ENCODE results near the gene TRA2B. TPM values are rescaled to one million over a fixed set of nuclear protein-coding genes. Genes with fewer than 3 reads are reported as not detected.

Gene TRA2B
- total and polyA plus RNA-seq, 2 of the 8 experiments (the other 6 are each of a cell fraction or from before 2014, with no cell fraction given), result 206 to 274 TPM

GRCh38 chr3:185920184-185920583 is 17.6 kb downstream of the TRA2B start:
- Histone ChIP-seq H3K18ac (ENCODE audit: extremely low read depth, low read length) (no peak overlapping the region), H2BK20ac (ENCODE audit: low read length) (no peak overlapping the region), H3K27me3 (replicated peaks in 1 of 4; ENCODE audit: control insufficient read depth in 3 of 4, extremely low read depth in 1 of 4, insufficient read depth in 3 of 4, low read length in 3 of 4) (no peaks in the 10 kb centered on the region), H2BK15ac (ENCODE audit: low read length) (no peak overlapping the region), H3K4ac (replicated peaks; ENCODE audit: insufficient read length, low read depth, low read length) (no peak overlapping the region), H2BK120ac (replicated peaks; ENCODE audit: low read depth, low read length) (no peak overlapping the region), H2AK5ac (ENCODE audit: low read depth, low read length) (no peak overlapping the region), H4K5ac (ENCODE audit: insufficient read length, low read depth, low read length) (no peak overlapping the region), H3K23me2 (ENCODE audit: low read depth, low read length) (no peaks in the 10 kb centered on the region), H3K9me3 (ENCODE audit: insufficient read depth in 2 of 2, low read depth in 1 of 2, low read length in 1 of 2) (no peaks in the 10 kb centered on the region), H3K36me3 (ENCODE audit: control insufficient read depth in 2 of 4, insufficient read depth in 4 of 4, low read length in 3 of 4) (peaks cover 67 to 100% (median 93%) of the 10 kb centered on the region in 4 experiments), H3K23ac (ENCODE audit: insufficient read length) (no peak overlapping the region), H4K8ac (ENCODE audit: extremely low read depth, insufficient read depth, low read length) (no peak overlapping the region), H2BK12ac (ENCODE audit: low read depth, low read length) (no peak overlapping the region), H4K91ac (replicated peaks; ENCODE audit: insufficient read length, low read length) (no peak overlapping the region), H2BK5ac (ENCODE audit: low read depth, low read length) (no peak overlapping the region), H3K4me1 (replicated peaks in 1 of 4; ENCODE audit: control insufficient read depth in 3 of 4, insufficient read depth in 4 of 4, low read length in 3 of 4) (no peaks in the 10 kb centered on the region), H3K79me1 (ENCODE audit: low read depth, low read length) (no peaks in the 10 kb centered on the region; the same call in 1 of the 2 replicates), H3K4me2 (ENCODE audit: insufficient read depth in 1 of 2, low read depth in 2 of 2, low read length in 2 of 2) (no peak overlapping the region), H3K56ac (replicated peaks; ENCODE audit: insufficient read length, low read depth, low read length) (no peak overlapping the region), H3K14ac (ENCODE audit: insufficient read length) (no peak overlapping the region), H2AFZ (ENCODE audit: low read length) (no peak overlapping the region), H3K27ac (ENCODE audit: low read depth, low read length) (no peak overlapping the region), H3K79me2 (ENCODE audit: control insufficient read depth in 1 of 2, insufficient read depth in 2 of 2, low read length in 2 of 2) (peaks cover 35 to 100% of the 10 kb centered on the region in 2 experiments), H4K20me1 (replicated peaks in 1 of 2; ENCODE audit: control insufficient read depth in 1 of 2, insufficient read depth in 2 of 2, low read length in 2 of 2) (peaks cover 16 to 23% of the 10 kb centered on the region in 2 experiments), H3K9ac (replicated peaks in 1 of 4; ENCODE audit: extremely low read depth in 1 of 4, low read depth in 3 of 4, low read length in 3 of 4) (no peak overlapping the region), H3K4me3 (ENCODE audit: extremely low read depth in 1 of 4, insufficient read depth in 2 of 4, low read depth in 3 of 4, low read length in 4 of 4) (no peak overlapping the region)
- no peak for FAIRE-seq
- WGBS, 2 experiments (ENCODE audit: extremely low coverage in 1 of 2, insufficient coverage in 1 of 2, insufficient read length in 1 of 2, insufficient replicate concordance in 2 of 2, low coverage in 1 of 2, low lambda C conversion rate in 2 of 2, missing lambda C conversion rate in 1 of 2), result 96% methylated on average over 4 of the region's 4 CpGs; no CpG with 5 or more reads in 1 of the 2 experiments
- no peak for DNase-seq (ENCODE audit: low read depth in 1 of 2, low spot score in 2 of 2)
- TF ChIP-seq GTF2F1 (IDR thresholded peaks at IDR 0.05; ENCODE audit: borderline replicate concordance, low read depth, low read length) (no peak), ZNF274 (IDR thresholded peaks at IDR 0.05; ENCODE audit: borderline replicate concordance, extremely low read depth, low read length) (no peak), POLR2A (IDR thresholded peaks at IDR 0.05; ENCODE audit: control extremely low read depth in 1 of 2, low read depth in 2 of 2, low read length in 2 of 2) (0 out of 3 replicates have a peak, but pooled peaks of 1 of the 2 experiments have one; percentile 23), SIX5 (IDR thresholded peaks at IDR 0.05; ENCODE audit: low read depth, low read length) (no peak)
- ChIA-PET POLR2A (ENCODE audit: partially characterized antibody) (interaction anchor here (1.1 to 13.8 kb wide), 6 partner anchors 6 to 17 kb away, joined by 3 to 176 read pairs (median 28); partner anchors contain the start of gene TRA2B), CTCF (ENCODE audit: partially characterized antibody) (interaction anchor here (0.6 to 1.7 kb wide), 2 partner anchors 185 to 260 kb away, joined by 3 to 5 read pairs; no protein-coding TSS in a partner anchor)

All from H1 (cell line).